Gastrocnemius medialis (tissue), 4 donors: ENCODE results near the gene ADORA1. TPM values are rescaled to one million over a fixed set of nuclear protein-coding genes. Genes with fewer than 3 reads are reported as not detected.

Experiments used
- ATAC-seq, 2 donors: fragments of 150-250 bp; one replicate each; pipeline ENCODE4 v1.9.1; 2016
- DNase-seq, 2 donors: peaks; one replicate each; pipeline ENCODE4 v3.0.0-alpha.2; 2019
- H3K27ac ChIP-seq, 4 donors: fragments of 200-600 bp; sonication (generic); 1 replicate in 1 of 4; 2 replicates in 3 of 4; pipeline ENCODE4 v1.5.1; 2016 to 2018; ENCODE audit warnings: mild to moderate bottlenecking in 2 of 4, moderate library complexity in 1 of 4
- H3K27me3 ChIP-seq, 3 donors: fragments of 200-600 bp; sonication (generic) in 2 of 3; 1 replicate in 1 of 3; 2 replicates in 2 of 3; pipeline versions ENCODE4 v1.5.1 to v1.6.0; 2016 to 2019; ENCODE audit warnings: mild to moderate bottlenecking in 1 of 3, moderate library complexity in 1 of 3
- H3K36me3 ChIP-seq, 2 donors: fragments of 200-600 bp; sonication (generic) in 1 of 2; one replicate each; pipeline ENCODE4 v1.5.1; 2017 to 2018
- H3K4me1 ChIP-seq, 2 donors: fragments of 200-600 bp; sonication (generic) in 1 of 2; one replicate each; pipeline ENCODE4 v1.5.1; 2016 to 2017; ENCODE audit warnings: mild to moderate bottlenecking in 2 of 2
- H3K4me3 ChIP-seq, 4 donors: fragments of 200-600 bp; sonication (generic) in 3 of 4; 1 replicate in 1 of 4; 2 replicates in 3 of 4; pipeline ENCODE4 v1.5.1; 2016 to 2019; ENCODE audit warnings: mild to moderate bottlenecking in 2 of 4
- H3K9me3 ChIP-seq, 3 donors: fragments of 200-600 bp; sonication (generic) in 2 of 3; 1 replicate in 1 of 3; 2 replicates in 2 of 3; pipeline ENCODE4 v1.5.1; 2016 to 2019
- CTCF ChIP-seq, 5 experiments: fragments of 450-650 bp in 3 of 5; fragments of 200-600 bp in 2 of 5; sonication (generic) in 2 of 5; IDR thresholded peaks in 4 of 5; conservative IDR thresholded peaks in 1 of 5; 1 replicate in 4 of 5; 2 replicates in 1 of 5; pipeline ENCODE4 v1.5.1; 2016 to 2019; ENCODE audit warnings: antibody characterized with exemption in 5 of 5, mild to moderate bottlenecking in 3 of 5, moderate library complexity in 3 of 5
- POLR2A ChIP-seq, 2 donors: fragments of 450-650 bp; IDR thresholded peaks; one replicate each; pipeline ENCODE4 v1.6.1; 2017; ENCODE audit warnings: antibody characterized with exemption in 2 of 2, mild to moderate bottlenecking in 2 of 2, moderate library complexity in 2 of 2
- in situ Hi-C, 4 donors: fragments of 200-750 bp; cut with MboI; loops; one replicate each; pipeline versions ENCODE4 v1.15.0 to v1.8.0; 2017; ENCODE audit warnings: low sequenced_read_pairs in 4 of 4
- intact Hi-C: fragments of 100-400 bp; cut with DNase I; formaldehyde crosslinking; loops from one replicate; pipeline ENCODE4 v1.15.1; 2023; ENCODE audit warnings: low total_unique reads
- total RNA-seq, 4 donors: library from RNA; depleted of rRNA; stranded (reverse); fragments of >200 nt; gene quantifications; one replicate each; pipeline versions ENCODE4 v1.1.0 to v1.2.3, GENCODE V29; 2016

Gene ADORA1
- total RNA-seq, 4 donors from 2014 or later = 0.25 to 5.6 (median 1.7) TPM

- no peaks in the 10 kb centered on the region for H3K9me3 ChIP-seq
- TF ChIP-seq POLR2A (IDR thresholded peaks at IDR 0.05) = no peak
- no peak for TF ChIP-seq CTCF (IDR thresholded peaks at IDR 0.05 in 4 of 5, conservative IDR thresholded peaks at IDR 0.05 in 1 of 5)
- in situ Hi-C loops = no loop called here
- H3K4me1 ChIP-seq = peaks cover 24 to 30% of the 10 kb centered on the region in 2 donors
- intact Hi-C loops = no loop called here
- H3K27ac ChIP-seq = peak overlapping the region in 1 of 4 donors; percentile 1
- ATAC-seq (no peak), DNase-seq (no peak)
- no peaks in the 10 kb centered on the region for H3K27me3 ChIP-seq
- H3K36me3 ChIP-seq = no peaks in the 10 kb centered on the region
- H3K4me3 ChIP-seq = no peak overlapping the region
Observed at GRCh38 chr1:203196371-203196770, 68.8 kb downstream of the ADORA1 start.

- Histone ChIP-seq H3K4me1 (peaks cover 33 to 42% of the 10 kb centered on the region in 2 donors), H3K9me3 (no peaks in the 10 kb centered on the region), H3K36me3 (no peaks in the 10 kb centered on the region), H3K4me3 (no peak overlapping the region), H3K27ac (no peak overlapping the region), H3K27me3 (no peaks in the 10 kb centered on the region)
- no peak for DNase-seq
- TF ChIP-seq POLR2A (IDR thresholded peaks at IDR 0.05) = no peak
- no peak for TF ChIP-seq CTCF (IDR thresholded peaks at IDR 0.05 in 4 of 5, conservative IDR thresholded peaks at IDR 0.05 in 1 of 5)
- ATAC-seq = no peak
- in situ Hi-C loops = no loop called here
- intact Hi-C loops = no loop called here
Observed at GRCh38 chr1:203197625-203198024, 70.1 kb downstream of the ADORA1 start.

GRCh38 chr1:203199002-203199401, 71.5 kb downstream of the ADORA1 start:
- intact Hi-C loops (no loop called here), in situ Hi-C loops (no loop called here)
- DNase-seq (peak in 1 of 2 donors; percentile 64), ATAC-seq (peak in 1 of 2 donors; percentile 43)
- Histone ChIP-seq H3K4me1 (peaks cover 33 to 48% of the 10 kb centered on the region in 2 donors), H3K9me3 (no peaks in the 10 kb centered on the region), H3K36me3 (no peaks in the 10 kb centered on the region), H3K4me3 (no peak overlapping the region), H3K27ac (peak overlapping the region; percentile 57 to 85 (median 83)), H3K27me3 (no peaks in the 10 kb centered on the region)
- no peak for TF ChIP-seq CTCF (IDR thresholded peaks at IDR 0.05 in 4 of 5, conservative IDR thresholded peaks at IDR 0.05 in 1 of 5)
- TF ChIP-seq POLR2A (IDR thresholded peaks at IDR 0.05) = no peak

- Histone ChIP-seq H3K4me3 (no peak overlapping the region), H3K36me3 (no peaks in the 10 kb centered on the region), H3K9me3 (no peaks in the 10 kb centered on the region), H3K4me1 (peaks cover 33 to 48% of the 10 kb centered on the region in 2 donors), H3K27me3 (no peaks in the 10 kb centered on the region), H3K27ac (peak overlapping the region; percentile 57 to 85 (median 83))
- in situ Hi-C loops (no loop called here), intact Hi-C loops (no loop called here)
- ATAC-seq (no peak), DNase-seq (no peak)
- TF ChIP-seq CTCF (IDR thresholded peaks at IDR 0.05 in 4 of 5, conservative IDR thresholded peaks at IDR 0.05 in 1 of 5) = no peak
- TF ChIP-seq POLR2A (IDR thresholded peaks at IDR 0.05) = no peak
Observed at GRCh38 chr1:203199481-203199815, 71.9 kb downstream of the ADORA1 start.
